GM12801 (cell line): ENCODE measurements around the gene KLHL26.

Experiments
- TF ChIP-seq, protein P1 (sequence below): IDR thresholded peaks from one replicate; pipeline ENCODE4 v1.5.1; 2011; ENCODE audit warnings: control low read depth; ENCODE audit not compliant: insufficient read length; ENCODE audit errors: extremely low read depth

Gene KLHL26

DNA sequence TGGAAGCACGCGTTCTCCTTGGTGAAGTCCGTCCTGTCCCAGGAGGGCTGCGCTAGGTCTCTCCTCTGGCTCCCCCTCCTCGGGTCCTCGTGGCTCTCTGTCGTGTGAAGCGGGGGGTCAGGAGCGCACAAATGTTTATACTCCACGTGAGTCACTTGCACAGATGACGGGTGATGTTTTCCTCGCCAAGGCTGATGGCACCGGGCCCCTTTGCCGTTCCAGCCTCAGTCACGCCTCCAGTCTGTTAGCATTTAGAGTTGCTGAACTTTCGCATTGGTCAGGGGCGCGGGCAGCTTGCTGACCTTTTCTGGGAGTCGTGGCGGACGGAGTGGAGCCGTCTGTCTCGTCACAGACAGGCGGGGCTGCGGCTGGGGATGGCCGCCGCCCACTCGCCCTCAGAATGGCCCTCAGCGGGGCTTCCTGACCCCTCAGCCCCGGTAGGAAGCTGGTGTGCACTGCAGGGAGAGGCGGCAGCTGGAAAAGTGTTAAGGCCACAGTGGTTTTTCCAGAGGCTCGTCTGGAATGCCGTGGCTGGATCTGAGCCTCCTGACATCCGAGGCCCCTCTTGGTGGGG, 13.7 kb downstream of the KLHL26 start:
- TF ChIP-seq, protein P1, sequence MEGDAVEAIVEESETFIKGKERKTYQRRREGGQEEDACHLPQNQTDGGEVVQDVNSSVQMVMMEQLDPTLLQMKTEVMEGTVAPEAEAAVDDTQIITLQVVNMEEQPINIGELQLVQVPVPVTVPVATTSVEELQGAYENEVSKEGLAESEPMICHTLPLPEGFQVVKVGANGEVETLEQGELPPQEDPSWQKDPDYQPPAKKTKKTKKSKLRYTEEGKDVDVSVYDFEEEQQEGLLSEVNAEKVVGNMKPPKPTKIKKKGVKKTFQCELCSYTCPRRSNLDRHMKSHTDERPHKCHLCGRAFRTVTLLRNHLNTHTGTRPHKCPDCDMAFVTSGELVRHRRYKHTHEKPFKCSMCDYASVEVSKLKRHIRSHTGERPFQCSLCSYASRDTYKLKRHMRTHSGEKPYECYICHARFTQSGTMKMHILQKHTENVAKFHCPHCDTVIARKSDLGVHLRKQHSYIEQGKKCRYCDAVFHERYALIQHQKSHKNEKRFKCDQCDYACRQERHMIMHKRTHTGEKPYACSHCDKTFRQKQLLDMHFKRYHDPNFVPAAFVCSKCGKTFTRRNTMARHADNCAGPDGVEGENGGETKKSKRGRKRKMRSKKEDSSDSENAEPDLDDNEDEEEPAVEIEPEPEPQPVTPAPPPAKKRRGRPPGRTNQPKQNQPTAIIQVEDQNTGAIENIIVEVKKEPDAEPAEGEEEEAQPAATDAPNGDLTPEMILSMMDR = no peak

DNA sequence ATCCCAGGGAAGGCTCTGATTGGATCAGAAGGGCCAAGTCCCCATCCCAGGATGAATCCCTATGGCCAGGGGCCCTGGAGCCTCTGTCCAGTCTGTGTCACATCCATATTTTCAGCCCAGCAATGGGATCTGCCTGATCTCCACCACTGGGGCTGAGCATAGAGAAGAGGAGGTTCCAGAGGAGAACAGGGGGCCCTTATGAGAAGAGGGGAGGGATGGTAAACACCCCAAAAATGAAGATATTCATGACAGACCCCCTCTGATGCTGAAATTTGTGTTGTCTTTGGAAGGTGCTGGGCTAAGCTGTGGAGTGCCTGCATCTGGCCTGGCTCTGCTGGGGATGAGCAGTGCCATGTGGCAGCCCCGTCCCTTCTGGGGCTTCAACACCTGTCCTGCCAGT, 14.5 kb downstream of the KLHL26 start:
- TF ChIP-seq, protein P1 = no peak

DNA sequence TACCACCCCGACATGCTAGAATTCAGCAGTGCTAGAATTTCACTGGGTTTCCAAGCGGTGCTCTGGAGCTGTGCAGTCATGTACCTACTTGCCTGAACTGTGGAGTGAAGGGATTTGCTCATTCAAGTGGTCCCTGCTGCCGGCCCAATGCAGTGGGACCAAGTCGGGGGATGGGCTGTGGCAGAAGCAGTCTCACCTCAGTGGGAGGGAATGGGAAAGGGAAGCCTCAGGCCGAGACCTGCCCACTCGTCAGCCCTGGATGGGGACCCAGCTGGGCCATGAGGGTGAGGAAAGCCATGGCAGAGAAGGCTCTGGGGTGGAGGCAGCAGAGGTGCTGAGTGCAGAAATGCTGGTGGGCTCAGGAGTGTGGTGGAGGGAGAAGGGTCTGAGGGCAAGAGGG, 14.9 kb downstream of the KLHL26 start:
- TF ChIP-seq, protein P1 = no peak

DNA sequence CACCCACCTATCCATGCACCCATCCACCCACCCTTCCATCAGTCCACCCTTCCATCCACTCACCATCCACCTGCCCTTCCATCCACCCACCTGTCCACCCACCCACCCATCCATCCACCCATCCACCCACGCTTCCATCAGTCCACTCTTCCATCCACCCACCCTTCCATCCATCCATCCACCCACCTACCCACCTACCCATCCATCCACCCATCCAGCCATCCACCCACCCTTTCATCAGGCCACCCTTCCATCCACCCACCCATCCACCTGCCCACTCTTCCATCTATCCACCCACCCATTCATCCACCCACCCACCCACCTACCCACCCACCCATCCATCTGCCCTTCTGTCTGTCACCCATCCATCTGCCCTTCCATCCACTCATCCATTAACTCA, 17.0 kb downstream of the KLHL26 start:
- TF ChIP-seq, protein P1 = no peak

DNA sequence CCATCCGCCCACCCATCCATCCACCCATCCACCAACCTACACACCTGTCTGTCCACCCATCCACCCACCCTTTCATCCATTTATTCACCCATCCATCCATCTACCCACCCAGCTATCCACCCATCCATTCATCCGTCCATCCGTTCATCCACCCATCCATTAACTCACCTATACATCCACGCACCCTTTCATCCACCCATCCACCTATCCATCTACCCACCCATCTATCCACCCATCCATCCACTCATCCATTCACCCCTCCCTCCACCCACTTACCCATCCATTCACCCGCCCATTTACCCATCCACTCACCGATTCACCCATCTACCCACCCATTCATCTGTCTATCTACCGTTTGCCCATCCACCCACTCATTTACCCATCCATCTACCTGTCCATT, 17.6 kb downstream of the KLHL26 start:
- TF ChIP-seq, protein P1 = no peak

DNA sequence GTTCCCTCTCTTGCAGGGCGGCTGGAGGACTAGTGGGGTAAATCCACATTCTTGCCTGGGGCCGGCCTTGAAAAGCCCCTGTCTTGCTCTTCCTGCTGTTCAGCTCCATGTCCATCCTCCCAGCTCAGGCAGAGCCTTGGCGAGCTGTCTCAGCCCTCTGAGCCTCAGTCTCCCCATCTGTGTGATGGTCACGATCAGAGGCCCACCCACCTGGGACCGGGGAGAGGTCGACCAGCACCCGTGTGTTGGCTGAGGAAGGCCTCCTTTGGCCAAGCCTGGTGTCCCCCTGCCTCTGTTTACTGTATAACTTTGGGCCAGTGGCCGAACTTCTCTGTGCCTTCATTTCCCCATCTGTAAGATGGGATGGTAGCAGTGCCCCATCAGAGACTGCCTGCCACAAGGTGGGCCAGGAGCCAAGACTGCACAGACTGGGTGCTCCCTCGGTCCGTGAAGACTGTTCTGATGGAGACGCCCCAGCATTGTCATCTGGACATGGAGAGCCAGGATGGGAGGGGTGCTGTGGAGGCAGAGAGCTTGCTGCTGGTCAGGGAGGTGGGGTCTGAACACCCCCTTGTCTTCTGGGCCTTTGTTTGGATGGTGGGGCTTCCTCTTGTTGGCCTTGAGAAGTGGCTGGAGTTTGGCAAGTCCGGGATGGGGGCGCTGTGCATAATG, 18.5 kb downstream of the KLHL26 start:
- TF ChIP-seq, protein P1 = no peak

DNA sequence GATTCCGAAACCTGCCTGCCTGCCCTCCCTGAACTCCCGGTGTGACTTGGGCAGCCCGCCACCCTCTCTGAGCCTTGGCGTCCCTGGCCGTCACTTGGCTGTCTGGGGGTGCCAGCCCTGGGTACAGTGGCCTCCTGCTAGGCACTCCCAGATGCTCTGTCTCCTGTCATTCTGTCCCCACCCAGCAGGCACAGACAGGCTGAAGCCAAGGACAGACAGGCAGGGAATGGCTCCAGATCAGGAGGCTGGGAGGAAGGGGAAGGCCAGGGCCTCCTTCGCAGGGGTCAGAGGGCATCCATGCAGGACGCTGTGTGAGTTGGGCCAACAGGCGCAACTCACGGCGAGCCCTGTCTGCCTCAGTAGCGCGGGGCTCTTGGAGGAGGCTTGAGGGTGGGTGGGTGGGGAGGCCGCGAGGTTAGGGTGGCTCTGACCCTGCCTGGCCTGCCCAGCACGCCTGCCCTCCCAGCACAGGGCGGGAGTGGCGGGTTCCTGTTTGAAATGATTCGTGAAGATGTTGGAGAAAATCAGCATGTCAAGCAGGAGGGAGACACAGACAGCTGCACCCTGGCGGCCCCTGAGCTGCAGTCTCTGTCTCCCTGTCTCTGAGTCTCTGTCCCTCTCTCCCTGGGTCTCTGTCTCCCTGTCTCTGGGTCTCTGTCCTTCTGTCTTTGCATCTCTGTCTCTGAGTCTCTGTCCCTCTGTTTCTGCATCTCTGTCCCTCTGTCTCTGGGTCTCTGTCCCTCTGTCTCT, 19.7 kb downstream of the KLHL26 start:
- TF ChIP-seq, protein P1 = no peak
